NCI-H748 treated with DMSO at 0.1 percent for 48 hours (cell line): ENCODE measurements around the gene GFRA1.
"Not testable (repeated sequence)": the region's sequence is repeated elsewhere in the genome, so short reads cannot be mapped to it uniquely, and the experiment has no call there.

Experiments
- DNase-seq: peaks from one replicate; lab custom pipeline; 2025; lab: John Stamatoyannopoulos, UW

Gene GFRA1

DNA sequence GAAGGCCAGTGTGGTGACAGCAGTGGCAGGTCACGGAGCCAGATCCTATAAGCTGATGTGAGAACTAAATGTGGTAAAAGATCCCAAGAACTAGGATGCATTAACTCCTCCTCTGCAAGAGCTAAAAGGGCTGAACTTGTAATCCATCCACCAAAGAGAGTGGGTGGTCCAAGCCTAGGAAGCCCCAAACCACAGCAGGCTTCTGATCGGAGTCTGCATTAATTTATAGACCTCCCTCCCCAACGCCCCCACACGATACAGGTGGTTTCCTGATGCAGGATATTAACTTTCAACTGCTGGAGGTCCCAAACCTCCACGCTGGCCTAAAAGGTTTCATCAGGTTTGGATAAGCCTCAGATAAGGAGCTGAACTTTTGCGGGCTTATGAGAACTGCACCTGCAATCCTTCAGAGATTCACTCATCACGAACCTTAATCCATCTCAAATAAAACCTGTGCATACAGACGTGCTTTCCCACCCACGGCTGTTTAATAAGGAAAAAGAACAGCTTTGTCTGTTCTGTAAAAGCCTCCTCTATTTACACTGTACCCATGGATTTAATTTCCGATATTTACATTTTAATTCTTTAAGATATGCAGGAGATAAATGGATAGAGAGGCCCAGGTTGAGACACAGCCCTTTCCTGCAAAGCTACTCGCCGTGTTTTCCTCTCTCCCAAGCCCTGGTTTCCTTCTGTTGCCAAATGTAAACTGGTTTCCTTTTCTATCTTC, 74.9 kb downstream of the GFRA1 start:
- no peak for DNase-seq

DNA sequence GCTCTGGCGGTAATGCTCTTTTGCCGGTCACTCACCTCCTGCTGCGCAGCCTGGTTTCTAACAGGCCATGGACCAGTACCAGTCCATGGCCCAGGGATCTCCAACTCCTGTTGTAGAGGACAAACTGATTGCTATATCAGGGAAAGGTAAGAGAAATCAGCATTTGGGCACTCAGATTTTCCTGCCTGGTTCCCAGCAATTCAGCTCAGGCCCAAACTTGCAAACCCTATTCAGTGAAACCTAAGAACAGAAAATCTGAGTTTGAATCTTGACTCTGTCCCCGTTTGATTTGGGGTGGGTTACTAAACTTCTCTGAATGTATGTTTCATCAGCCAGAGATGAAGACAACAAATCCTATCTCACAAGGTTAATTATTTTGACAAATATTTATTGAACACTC, 77.4 kb downstream of the GFRA1 start:
- no peak for DNase-seq

DNA sequence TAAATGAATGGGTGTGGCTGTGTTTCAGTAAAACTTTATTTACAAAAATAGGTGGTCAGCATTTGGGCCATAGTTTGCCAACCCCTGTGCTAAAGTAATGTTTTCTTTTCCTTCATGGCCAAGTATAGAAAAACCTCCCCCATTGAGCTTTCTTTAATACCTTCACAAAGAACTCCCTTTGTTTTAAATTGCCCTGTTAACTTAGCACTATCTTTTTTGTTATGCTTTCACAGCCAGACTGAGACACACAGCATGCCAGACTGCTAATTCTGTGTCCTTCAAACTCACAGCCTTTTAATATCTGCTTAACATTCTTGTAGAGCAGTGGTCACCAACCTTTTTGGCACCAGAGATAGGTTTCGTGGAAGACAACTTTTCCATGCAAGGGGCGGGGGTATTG, 78.0 kb downstream of the GFRA1 start:
- no peak for DNase-seq

DNA sequence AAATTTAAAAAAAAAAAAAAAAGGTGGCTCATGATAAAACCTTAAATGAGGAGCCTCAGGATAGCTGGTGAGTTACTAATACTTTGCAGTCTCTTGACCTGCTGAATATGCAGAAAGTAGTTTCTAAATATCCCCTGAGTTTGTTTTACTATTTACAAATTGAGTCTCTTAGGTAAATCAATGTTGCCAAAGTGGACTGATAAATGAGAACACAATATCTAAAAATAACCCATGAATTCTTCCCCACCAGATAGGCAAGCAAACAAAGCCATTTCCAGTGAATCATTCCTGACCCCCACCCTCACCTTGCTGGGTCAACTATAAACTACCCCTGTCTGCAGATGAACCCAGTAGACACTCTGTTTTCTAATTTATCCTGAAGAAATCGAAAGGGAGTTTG, 78.9 kb downstream of the GFRA1 start:
- no peak for DNase-seq

DNA sequence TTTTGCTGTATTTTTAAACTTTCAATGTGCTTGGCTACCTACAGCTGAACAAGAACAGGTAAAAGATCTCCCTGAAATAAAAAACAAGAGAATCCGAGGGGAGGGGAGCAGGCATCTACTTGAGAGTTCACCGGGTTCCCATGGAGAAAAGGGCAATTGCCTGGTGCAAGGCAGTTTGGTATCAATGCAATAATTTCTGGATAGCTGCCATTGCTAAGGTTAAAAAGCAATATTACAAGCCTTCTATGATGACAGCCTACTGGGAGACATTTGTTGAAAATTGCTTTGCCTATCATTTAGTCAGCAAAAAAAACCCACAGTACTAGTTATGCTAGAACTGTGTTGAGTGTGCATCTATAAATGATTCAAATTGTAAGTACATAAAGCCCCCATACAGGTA, 82.1 kb downstream of the GFRA1 start:
- no peak for DNase-seq

DNA sequence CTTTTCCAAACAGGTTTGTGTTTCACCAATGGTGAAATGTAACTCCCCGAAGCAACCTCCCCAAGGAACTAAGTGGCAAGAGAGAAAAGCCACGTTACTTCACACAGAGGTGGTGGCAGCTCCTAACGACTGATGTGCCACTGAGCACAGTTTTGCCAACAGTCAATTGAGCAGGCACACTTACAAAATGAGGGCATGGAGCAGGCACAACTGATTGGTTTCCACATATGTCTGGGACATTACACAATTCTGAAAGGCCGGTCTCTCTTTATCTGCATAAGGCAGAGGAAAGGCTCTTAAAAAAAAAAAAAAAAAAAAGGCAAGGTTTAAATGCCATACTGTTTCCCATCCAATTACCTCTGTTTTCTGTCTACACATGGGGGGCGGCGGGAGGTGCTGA, 86.7 kb downstream of the GFRA1 start:
- DNase-seq: no peak

DNA sequence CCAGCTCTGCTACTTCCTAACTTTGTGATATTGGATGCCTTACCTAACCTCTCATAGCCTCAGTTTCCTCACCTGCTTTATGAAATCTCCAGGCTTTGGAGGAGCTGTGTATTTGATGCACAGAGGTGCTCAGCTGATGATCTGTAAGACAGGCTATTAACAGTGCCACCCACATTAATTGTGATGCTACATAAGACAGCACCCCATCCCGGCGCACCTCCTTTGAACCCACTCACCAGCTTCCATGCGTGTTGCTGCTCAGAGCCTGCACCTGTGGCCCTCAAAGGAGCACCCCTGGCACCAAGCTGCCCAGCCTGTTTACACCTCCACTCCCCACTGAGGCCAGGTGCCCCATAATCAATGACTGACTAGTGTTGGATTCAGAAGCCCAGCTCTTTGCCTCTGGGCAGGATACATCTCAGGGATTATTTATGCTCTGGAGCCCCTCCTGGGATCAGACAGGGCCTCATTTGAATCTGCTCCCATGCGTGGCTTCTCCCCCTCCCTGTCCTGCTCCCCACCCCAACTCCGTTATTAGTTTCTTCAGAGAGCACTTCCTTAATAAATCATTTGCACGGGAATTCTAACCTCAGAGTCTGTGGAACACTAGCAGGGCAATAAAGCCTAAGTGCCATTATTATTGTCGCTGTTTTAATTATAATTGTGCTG, 87.7 kb downstream of the GFRA1 start:
- no peak for DNase-seq

DNA sequence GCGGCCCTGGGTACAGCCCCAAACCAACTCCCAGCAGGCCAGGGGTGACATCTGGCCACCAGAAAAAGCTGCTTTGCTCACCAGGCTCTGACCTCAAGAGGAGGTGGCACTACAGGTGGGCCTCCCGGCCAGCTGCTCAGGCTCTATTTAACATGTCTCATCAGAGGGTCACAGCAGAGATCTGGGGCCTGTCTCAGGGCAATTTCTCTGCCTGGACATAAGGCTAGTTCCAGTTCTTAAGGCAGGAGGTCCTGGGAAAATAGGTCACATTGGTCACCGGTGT, 88.6 kb downstream of the GFRA1 start:
- no peak for DNase-seq

DNA sequence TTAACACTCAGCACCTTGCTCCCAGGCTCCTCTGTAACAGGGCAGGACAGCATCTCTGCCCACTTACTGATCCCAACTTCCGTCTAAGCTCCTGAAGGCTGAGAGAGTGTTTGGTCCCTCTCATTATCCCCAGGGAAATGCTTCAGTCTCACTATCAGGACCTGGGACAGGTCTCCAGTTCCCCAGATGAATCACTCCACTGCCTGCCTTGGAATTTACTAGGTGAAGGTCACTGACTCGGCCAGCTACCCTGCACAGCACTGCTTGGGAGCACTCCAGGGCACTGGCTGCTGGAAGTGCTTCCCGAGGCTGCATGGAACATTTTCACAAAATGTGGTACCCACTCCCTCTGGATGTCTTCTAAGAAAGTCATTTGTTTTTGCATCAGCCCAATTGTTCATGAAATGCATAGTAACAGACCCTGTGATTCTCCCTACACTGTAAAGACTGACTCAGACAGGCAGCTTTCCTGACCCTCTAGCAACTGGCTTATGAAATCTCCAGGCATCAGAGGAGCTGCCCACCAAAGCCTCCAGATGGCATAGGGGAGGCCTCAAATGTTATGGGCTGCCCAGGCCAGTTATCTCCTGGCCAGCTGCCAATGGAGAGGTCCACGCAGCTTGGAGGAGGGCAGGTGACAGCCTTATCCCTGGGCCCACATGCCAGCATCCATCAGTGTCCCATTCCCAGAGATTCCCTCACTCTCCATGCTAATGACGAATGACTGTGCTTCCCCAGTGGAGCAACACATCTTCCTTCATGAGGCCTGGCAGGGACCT, 89.1 kb downstream of the GFRA1 start:
- DNase-seq: no peak

DNA sequence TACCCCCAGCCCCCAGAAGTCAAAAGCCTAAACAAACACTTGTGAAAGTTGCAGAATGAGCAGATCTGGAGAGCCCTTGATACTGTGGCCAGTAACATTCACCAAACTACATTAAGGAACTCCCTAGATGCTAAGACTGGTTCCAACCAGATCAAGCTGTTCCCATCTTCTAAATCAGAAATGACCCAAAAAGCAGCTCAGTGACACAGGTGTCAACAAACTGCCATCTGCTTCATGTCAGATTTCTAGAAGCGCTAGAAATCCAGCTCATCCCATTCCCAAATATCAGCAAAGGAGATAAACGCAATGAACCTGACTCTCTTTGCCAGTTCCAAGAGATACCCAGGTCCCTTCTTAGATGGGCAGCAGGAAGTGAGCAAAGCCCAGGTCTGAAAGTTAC, 90.6 kb downstream of the GFRA1 start:
- DNase-seq: no peak

DNA sequence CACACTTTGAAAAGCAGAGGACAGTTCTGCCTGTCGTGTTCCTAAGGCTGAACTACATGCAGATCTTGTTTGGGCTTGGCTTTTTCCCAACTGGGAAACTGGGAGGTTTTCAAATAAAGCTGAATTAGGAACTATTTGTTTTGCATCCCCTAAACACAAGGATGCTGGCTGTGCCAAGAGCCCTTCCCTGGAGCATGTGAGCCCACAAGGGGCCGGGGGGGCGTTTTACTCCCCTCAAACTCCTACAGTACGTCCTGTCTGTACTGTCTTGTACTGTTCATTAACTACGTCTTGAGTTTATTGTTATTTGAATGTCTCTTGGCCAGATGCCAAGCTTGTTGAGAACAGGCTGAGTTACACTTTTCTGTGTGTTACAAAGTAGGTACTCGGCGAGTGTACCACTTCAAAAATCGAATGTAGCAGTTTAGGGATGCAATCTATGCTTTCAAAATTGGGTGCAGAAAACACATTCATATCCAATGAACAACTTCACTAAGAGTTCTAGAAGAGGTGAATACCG, 94.9 kb downstream of the GFRA1 start:
- no peak for DNase-seq

DNA sequence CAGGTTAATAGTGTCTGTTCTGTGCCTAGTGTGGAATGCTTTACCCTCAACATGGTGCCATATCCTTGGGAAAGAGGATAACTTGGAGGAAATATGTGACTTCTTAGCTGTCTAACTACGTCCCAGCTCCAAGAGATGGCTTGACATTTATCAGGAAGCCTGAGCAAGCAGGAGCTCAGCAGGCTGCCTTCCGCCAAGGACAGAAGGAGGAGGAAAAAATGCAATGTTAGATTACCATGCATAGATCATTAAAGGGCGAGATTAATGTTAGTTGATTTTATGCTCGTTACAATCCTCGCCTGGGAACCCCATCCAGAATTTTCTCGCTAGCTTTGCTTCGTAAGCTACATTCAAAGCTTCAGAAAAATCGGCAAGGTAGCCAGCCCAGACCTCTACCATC, 97.8 kb downstream of the GFRA1 start:
- no peak for DNase-seq

DNA sequence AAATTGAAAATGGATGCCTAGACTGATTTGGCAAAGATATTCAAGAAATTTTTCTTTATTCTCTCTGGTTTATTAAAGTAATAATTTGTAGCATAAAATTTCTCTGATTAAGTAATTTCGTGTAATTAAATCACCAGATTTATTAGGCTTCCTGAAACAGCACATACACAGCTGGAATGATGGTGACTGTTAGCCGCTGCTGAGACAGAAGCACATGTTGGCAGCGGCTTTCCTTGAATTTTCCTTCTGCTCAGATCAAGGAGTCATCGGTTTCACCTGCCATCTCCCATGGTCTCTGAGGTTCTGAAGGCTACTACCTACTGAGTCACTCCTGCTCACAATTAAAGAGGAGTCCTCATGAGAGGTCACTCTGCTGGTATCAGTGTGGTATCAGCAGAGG, 101.5 kb downstream of the GFRA1 start:
- no peak for DNase-seq

DNA sequence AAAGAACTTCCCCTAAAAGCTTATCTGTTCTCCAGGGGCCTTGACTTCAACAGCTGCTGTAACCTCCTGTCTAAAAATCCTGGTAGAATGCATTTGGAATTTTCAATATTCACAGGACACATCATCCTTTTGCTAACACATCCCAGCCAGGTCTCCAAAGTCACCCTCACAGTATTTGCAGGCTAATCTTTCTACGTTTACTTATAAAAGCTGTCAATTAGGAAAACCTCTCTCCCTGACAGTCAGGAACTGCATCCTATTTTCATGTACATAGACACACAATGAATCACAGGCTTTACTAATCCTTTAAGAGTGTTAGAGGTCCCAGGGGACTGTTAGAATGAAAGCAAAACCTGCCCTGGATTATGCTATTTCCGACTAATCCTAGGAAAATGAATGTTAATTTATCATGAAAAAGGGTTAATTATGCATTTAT, 102.2 kb downstream of the GFRA1 start:
- DNase-seq: no peak

DNA sequence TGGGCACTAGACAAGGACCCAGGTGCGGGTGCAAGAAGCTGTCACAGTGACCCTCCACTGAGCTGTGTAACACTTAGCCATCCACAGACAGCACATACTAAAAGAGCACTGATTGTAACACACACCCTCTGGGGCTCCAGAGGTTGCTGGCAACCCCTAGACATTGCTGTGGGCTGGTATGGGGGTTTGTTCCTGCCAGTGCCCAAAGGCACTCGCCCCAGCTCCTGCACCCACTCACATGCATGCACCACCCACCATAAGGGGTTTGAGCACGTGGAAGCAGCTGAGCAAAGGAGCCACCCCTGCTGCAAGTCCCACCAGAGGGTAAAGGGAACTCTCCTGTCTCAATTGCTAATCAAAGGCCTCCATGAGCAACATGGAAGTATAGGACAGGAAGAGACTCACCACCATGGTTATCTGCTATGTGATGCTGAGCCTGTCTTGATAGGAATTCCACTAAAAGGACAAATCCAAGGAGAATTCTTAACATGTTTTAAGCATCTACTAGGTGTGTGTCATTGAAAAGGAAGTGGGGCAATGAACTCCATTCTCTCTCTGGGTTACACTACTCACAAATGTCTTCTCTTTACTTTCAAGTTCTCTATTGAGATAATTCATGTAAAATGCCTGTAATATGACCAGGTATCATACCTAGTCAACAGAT, 103.1 kb downstream of the GFRA1 start:
- DNase-seq: no peak

DNA sequence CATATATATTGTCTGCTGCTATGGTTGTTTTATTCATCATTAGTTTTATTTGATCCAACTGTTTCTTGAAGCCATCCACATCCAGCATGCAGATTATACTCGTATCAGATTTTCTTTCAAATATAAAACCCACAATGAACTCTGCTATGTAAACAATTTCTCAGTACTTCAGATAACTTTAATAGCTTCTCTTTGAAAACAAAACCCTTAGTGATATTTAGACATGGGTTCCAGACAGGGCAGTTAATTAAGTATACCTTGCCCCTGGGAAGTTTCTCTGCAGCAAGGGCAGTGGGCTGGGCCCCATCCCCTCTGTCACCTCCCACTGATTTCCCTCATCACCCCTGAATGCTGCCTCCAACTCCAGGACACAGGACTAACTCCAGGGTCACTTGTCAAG, 104.3 kb downstream of the GFRA1 start:
- DNase-seq: no peak

DNA sequence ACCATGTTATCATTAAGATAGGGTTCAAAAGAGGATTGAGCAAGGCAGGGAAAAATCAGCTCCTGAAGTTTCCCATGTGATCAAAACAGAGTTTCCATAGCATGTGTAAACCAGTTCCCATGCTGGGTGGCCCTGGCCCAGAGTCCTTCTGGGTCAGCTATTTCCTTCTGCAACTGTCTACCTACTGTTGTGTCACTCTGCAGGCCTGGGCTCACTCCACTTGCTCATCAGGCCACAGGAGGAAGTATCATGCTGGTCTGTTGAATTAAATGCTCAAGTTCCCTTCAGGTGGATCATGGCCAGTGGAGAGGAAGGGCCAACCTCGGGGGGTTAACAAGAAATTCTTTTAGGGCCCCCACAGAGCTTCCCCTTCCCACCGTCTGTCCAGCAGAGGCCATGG, 104.7 kb downstream of the GFRA1 start:
- no peak for DNase-seq

DNA sequence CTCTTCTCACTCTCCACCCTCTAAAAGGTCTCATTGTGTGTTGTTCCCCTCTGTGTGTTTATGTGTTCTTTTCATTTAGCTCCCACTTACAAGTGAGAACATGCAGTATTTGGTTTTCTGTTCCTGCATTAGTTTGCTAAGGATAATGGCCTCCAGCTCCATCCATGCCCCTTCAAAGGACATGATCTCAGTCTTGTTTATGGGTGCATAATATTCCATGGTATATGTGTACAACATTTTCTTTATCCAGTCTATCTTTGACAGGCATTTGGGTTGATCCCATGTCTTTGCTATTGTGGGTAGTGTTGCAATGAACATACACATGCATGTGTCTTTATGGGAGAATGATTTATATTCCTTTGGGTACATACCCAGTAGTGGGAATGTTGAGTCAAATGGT, 107.1 kb downstream of the GFRA1 start:
- not testable (repeated sequence) for DNase-seq

DNA sequence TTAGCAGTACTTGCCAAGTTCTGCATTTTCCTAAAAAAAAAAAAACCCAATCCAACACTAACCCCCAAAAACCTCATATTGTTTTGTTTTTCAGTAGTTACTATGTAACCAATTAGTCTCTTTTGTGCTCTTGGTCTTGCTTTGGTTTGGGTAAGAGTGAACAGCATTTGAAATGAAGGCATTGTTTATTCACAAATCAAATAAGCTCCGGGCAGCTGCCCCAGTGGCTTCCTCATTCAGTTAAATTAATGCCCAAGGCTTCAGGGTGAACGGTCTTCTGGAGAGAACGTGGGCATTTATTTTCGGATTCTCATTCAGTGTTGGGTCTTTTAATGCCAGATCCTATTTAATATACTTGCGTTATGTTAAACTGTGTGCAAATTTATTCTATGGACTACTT, 108.7 kb downstream of the GFRA1 start:
- DNase-seq: no peak

DNA sequence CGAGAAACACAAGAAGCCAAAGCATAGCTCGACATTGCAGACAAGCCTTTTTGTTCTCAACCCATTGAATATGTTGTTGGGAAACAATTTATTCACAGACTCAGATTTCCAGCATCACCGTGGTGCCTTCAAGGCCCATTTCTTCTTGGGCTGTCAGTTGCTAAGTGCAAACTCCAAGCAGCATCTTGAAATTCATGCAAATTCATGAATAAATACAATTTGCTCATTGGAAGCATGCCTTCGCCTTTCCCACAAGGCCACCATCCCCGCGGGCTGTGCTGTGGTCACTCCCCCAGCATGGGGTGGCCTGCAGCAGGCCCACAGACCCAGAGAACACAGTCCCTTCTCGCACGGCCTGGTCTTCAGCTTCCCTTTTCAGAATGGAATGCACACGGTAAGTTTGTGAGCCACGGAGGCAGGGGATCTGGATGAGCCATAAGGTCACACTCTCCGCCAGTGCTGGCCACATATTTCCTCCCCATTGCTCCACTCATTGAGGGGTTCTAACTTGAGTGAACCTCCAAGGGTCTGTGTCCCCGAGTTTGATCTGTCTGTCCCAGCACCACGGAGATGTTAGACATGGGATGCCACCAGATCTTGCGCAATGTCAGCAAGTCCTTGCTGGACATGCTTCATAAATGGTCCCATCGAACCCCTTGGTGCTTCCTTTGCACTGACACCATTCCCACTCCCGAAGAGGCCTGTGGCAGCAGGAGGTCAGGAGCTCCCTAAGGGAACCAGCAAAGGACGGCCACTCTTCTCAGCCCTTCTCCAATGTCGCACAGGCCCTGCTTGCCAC, 109.5 kb downstream of the GFRA1 start:
- DNase-seq: no peak

DNA sequence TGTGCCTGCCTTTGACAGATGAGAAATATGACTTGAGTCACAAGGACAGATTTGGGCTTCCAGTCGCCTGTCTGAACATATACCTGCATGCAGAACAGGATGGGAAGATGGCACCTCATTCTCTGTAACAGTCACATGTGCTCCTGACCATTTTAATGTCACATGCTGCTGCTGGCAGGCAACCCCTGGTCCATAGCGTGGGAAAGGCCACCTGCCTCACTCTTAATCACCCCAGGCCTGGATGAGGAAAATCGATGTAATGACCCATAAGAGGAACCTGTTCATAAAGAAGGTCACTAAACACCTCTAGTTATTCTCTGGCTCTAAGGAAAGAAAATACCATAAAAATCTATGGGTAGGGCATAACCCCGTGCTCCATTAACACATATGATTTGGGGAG, 110.2 kb downstream of the GFRA1 start:
- no peak for DNase-seq

DNA sequence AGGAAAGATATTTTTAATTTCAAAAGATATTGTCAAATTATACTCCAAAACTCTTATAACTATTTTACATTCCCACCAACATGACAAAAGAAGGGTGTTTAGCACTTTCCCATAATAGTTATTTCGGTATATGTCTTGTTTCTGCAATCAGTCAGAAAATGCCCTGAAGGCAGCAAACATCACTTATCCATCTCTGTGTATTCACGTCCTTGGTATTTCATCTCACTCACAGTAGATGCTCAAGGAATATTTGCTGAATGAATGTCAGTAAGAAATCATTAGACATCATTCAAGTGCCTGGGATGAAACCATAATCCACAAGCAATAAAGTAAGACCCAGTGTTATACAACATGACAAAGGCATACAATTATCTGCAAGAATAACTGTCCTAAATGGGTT, 112.7 kb downstream of the GFRA1 start:
- DNase-seq: no peak
